ENCODE measurements around the gene VWDE. TPM values are rescaled to one million over a fixed set of nuclear protein-coding genes. Genes with fewer than 3 reads are reported as not detected.
A peak's percentile ranks its signal among the peaks of the same experiment; 100 is the strongest.
"Not testable (repeated sequence)": the region's sequence is repeated elsewhere in the genome, so short reads cannot be mapped to it uniquely, and the experiment has no call there.

The VWDE gene
- total RNA-seq = 0.68 and 2.1 TPM in 2 replicates
- polyA plus RNA-seq = 0.13 TPM in 1 of 2 replicates, not detected in the other

DNA sequence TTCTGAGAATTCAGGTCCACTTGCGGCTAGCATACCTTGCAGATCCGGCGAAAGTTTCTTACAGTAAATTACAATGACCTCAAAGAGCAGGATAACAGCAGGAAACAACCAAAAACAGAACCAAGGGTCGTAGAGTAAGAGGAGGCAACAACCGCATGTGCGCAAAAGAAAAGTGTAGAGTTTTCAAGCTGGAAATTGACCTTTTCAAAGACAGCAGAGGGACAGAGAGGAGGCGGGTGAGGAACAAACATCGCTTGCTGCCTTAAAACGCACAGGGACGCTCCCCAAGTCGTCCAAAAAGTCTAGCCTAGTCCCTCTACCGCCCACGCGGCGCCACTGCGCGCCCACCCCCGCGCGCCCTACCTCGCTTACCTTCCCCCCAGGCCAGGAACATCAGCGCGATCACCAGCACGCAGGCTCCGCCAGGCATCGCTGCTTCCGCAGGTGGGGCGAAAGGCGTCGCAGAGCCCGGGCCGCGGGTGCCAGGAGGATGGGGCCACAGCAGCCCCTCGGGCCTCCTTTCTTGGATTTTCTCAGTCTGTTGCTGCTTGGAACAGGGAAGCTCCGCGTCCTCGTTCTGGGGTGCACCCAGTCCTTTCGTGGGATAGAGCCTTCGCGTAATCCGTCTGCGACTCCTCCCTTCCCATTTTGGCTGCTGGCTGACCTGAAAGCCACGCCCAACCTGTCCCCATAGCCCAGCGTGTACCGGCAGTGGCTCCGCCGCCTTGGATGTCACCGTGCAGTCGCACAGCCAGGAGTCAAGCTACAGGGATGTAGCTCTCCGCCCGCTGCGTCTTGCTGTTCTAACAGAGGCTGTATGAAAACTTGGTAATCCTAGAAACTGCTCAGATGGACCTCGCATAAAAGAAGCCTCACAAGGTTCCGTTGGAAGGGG lies at the start of gene VWDE:
Gene VWDE, minus strand, starts transcription at position 579 of the 895 bp plus-strand sequence. Its CDS starts 149 bp downstream, at position 430.
- peak within 1 kb of the TSS; percentile 70 for H3K4me3 ChIP-seq
- WGBS (ENCODE audit: low lambda C conversion rate, missing lambda C conversion rate) = 2% methylated on average over 46 of the region's 54 CpGs
- DNase-seq (ENCODE audit: low spot score) = peak; percentile 55

DNA sequence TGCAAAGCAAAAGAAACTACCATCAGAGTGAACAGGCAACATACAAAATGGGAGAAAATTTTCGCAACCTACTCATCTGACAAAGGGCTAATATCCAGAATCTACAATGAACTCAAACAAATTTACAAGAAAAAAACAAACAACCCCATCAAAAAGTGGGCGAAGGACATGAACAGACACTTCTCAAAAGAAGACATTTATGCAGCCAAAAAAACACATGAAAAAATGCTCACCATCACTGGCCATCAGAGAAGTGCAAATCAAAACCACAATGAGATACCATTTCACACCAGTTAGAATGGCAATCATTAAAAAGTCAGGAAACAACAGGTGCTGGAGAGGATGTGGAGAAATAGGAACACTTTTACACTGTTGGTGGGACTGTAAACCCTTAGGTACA lies 49.5 kb upstream of the VWDE start:
- not testable (repeated sequence) for H3K9me3 ChIP-seq (ENCODE audit: low read depth); H3K27me3 ChIP-seq; H3K4me2 ChIP-seq; H3K79me2 ChIP-seq; H3K36me3 ChIP-seq (replicated peaks; ENCODE audit: insufficient read depth, low read depth); DNase-seq (ENCODE audit: low spot score); H3K4me1 ChIP-seq (ENCODE audit: insufficient read depth); H4K20me1 ChIP-seq (ENCODE audit: insufficient read depth, poor library complexity, severe bottlenecking); H3K4me3 ChIP-seq; H3K9me2 ChIP-seq (replicated peaks; ENCODE audit: insufficient read depth); H3K27ac ChIP-seq; H2AFZ ChIP-seq
- WGBS (ENCODE audit: low lambda C conversion rate, missing lambda C conversion rate) = 71% methylated on average over 1 of the region's 2 CpGs

More for the DNA sequence above, at the start of gene VWDE:
- peak within 1 kb of the TSS; percentile 90 for H3K4me2 ChIP-seq
- H3K79me2 ChIP-seq = no peaks in the 10 kb centered on the region
- TF ChIP-seq, protein P1, sequence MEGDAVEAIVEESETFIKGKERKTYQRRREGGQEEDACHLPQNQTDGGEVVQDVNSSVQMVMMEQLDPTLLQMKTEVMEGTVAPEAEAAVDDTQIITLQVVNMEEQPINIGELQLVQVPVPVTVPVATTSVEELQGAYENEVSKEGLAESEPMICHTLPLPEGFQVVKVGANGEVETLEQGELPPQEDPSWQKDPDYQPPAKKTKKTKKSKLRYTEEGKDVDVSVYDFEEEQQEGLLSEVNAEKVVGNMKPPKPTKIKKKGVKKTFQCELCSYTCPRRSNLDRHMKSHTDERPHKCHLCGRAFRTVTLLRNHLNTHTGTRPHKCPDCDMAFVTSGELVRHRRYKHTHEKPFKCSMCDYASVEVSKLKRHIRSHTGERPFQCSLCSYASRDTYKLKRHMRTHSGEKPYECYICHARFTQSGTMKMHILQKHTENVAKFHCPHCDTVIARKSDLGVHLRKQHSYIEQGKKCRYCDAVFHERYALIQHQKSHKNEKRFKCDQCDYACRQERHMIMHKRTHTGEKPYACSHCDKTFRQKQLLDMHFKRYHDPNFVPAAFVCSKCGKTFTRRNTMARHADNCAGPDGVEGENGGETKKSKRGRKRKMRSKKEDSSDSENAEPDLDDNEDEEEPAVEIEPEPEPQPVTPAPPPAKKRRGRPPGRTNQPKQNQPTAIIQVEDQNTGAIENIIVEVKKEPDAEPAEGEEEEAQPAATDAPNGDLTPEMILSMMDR (IDR thresholded peaks at IDR 0.05; ENCODE audit: poor library complexity) = no peak
- TF ChIP-seq EZH2phosphoT487 (IDR thresholded peaks at IDR 0.05; ENCODE audit: low read depth, severe bottlenecking, unreplicated experiment) (no peak), EZH2 (IDR thresholded peaks at IDR 0.05; ENCODE audit: borderline replicate concordance) (no peak)
- no peaks in the 10 kb centered on the region for H3K9me3 ChIP-seq (ENCODE audit: low read depth)
- H4K20me1 ChIP-seq (ENCODE audit: insufficient read depth, poor library complexity, severe bottlenecking) = no peaks in the 10 kb centered on the region
- H3K36me3 ChIP-seq (replicated peaks; ENCODE audit: insufficient read depth, low read depth) = no peaks in the 10 kb centered on the region
- H3K9me2 ChIP-seq (replicated peaks; ENCODE audit: insufficient read depth) = no peaks in the 10 kb centered on the region
- peak within 1 kb of the TSS; percentile 84 for H2AFZ ChIP-seq
- no peak within 1 kb of the TSS for H3K27ac ChIP-seq
- H3K27me3 ChIP-seq = peaks cover 21% of the 10 kb centered on the region
- H3K4me1 ChIP-seq (ENCODE audit: insufficient read depth) = no peaks in the 10 kb centered on the region

DNA sequence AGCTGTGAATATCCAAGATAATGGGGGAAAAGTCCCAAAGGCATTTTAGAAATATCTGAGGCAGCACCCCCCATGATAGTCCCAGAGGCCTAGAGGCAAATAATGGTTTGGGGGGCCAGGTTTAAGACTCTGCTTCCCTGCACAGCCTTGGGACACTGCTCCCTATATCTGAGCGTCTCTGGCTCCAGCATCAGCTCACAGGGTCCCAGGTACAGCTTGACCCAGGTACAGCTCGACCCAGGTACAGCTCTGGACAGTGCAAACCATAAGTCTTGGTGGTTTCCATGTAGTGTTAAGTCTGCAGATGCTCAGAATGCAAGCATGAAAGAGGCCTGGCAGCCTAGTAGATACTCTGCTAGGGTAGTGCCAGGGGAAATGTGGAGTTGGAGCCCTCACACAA lies 47.0 kb upstream of the VWDE start:
- no peak overlapping the region for H3K4me3 ChIP-seq
- 86% methylated on average over 2 of the region's 2 CpGs for WGBS (ENCODE audit: low lambda C conversion rate, missing lambda C conversion rate)
- DNase-seq (ENCODE audit: low spot score) = no peak
- H3K27ac ChIP-seq = no peak overlapping the region
- no peaks in the 10 kb centered on the region for H3K4me1 ChIP-seq (ENCODE audit: insufficient read depth)
- TF ChIP-seq EZH2phosphoT487 (IDR thresholded peaks at IDR 0.05; ENCODE audit: low read depth, severe bottlenecking, unreplicated experiment) = no peak
- TF ChIP-seq, protein P1 (IDR thresholded peaks at IDR 0.05; ENCODE audit: poor library complexity) = no peak
- TF ChIP-seq EZH2 (IDR thresholded peaks at IDR 0.05; ENCODE audit: borderline replicate concordance) = no peak
- H3K27me3 ChIP-seq = no peaks in the 10 kb centered on the region
- H3K36me3 ChIP-seq (replicated peaks; ENCODE audit: insufficient read depth, low read depth) = no peaks in the 10 kb centered on the region
- no peak overlapping the region for H2AFZ ChIP-seq
- no peaks in the 10 kb centered on the region for H3K9me3 ChIP-seq (ENCODE audit: low read depth)
- H3K9me2 ChIP-seq (replicated peaks; ENCODE audit: insufficient read depth) = no peaks in the 10 kb centered on the region
- H3K79me2 ChIP-seq = no peaks in the 10 kb centered on the region
- no peaks in the 10 kb centered on the region for H4K20me1 ChIP-seq (ENCODE audit: insufficient read depth, poor library complexity, severe bottlenecking)
- H3K4me2 ChIP-seq = no peak overlapping the region

DNA sequence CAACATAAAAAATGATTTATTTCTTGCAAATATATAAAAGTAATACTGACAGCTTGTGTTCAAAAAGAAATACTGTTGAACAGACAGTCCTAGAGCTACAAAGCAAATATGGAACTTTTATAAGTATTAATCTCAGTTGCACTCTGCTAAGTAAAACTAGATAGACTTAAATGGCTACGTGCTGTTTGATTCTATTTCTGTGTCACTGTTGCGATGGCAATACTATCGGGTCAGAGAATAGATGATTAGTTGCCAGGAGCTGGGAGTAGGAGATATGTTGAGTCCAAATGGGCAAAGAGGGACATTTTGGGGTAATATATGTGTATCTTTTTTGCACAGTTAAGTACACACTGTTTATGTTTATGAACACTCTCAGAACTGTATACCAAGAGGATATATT lies 41.1 kb upstream of the VWDE start:
- H3K9me3 ChIP-seq (ENCODE audit: low read depth) = no peaks in the 10 kb centered on the region
- TF ChIP-seq, protein P1 (IDR thresholded peaks at IDR 0.05; ENCODE audit: poor library complexity) = no peak
- TF ChIP-seq EZH2phosphoT487 (IDR thresholded peaks at IDR 0.05; ENCODE audit: low read depth, severe bottlenecking, unreplicated experiment) (no peak), EZH2 (IDR thresholded peaks at IDR 0.05; ENCODE audit: borderline replicate concordance) (no peak)

More for the DNA sequence above, 41.1 kb upstream of the VWDE start:
- H3K4me1 ChIP-seq (ENCODE audit: insufficient read depth) = no peaks in the 10 kb centered on the region
- no peaks in the 10 kb centered on the region for H3K79me2 ChIP-seq
- WGBS (ENCODE audit: low lambda C conversion rate, missing lambda C conversion rate) = 92% methylated on average over 3 of the region's 3 CpGs
- H3K36me3 ChIP-seq (replicated peaks; ENCODE audit: insufficient read depth, low read depth) = no peaks in the 10 kb centered on the region
- no peak overlapping the region for H2AFZ ChIP-seq
- no peak overlapping the region for H3K27ac ChIP-seq
- H3K9me2 ChIP-seq (replicated peaks; ENCODE audit: insufficient read depth) = no peaks in the 10 kb centered on the region
- H3K4me2 ChIP-seq = no peak overlapping the region
- no peaks in the 10 kb centered on the region for H4K20me1 ChIP-seq (ENCODE audit: insufficient read depth, poor library complexity, severe bottlenecking)
- H3K27me3 ChIP-seq = no peaks in the 10 kb centered on the region
- no peak overlapping the region for H3K4me3 ChIP-seq
- no peak for DNase-seq (ENCODE audit: low spot score)

Measured in hepatocyte (in vitro differentiated cells).